Gastrocnemius medialis (tissue), 4 donors: Measurements from ENCODE around the gene GMCL1. TPM values are rescaled to one million over a fixed set of nuclear protein-coding genes. Genes with fewer than 3 reads are reported as not detected.

Source experiments
- ATAC-seq, 2 donors: fragments of 150-250 bp; one replicate each; pipeline ENCODE4 v1.9.1; 2016
- DNase-seq, 2 donors: peaks; one replicate each; pipeline ENCODE4 v3.0.0-alpha.2; 2019
- H3K27ac ChIP-seq, 4 donors: fragments of 200-600 bp; sonication (generic); 1 replicate in 1 of 4; 2 replicates in 3 of 4; pipeline ENCODE4 v1.5.1; 2016 to 2018; ENCODE audit warnings: mild to moderate bottlenecking in 2 of 4, moderate library complexity in 1 of 4
- H3K27me3 ChIP-seq, 3 donors: fragments of 200-600 bp; sonication (generic) in 2 of 3; 1 replicate in 1 of 3; 2 replicates in 2 of 3; pipeline versions ENCODE4 v1.5.1 to v1.6.0; 2016 to 2019; ENCODE audit warnings: mild to moderate bottlenecking in 1 of 3, moderate library complexity in 1 of 3
- H3K36me3 ChIP-seq, 2 donors: fragments of 200-600 bp; sonication (generic) in 1 of 2; one replicate each; pipeline ENCODE4 v1.5.1; 2017 to 2018
- H3K4me1 ChIP-seq, 2 donors: fragments of 200-600 bp; sonication (generic) in 1 of 2; one replicate each; pipeline ENCODE4 v1.5.1; 2016 to 2017; ENCODE audit warnings: mild to moderate bottlenecking in 2 of 2
- H3K4me3 ChIP-seq, 4 donors: fragments of 200-600 bp; sonication (generic) in 3 of 4; 1 replicate in 1 of 4; 2 replicates in 3 of 4; pipeline ENCODE4 v1.5.1; 2016 to 2019; ENCODE audit warnings: mild to moderate bottlenecking in 2 of 4
- H3K9me3 ChIP-seq, 3 donors: fragments of 200-600 bp; sonication (generic) in 2 of 3; 1 replicate in 1 of 3; 2 replicates in 2 of 3; pipeline ENCODE4 v1.5.1; 2016 to 2019
- CTCF ChIP-seq, 5 experiments: fragments of 450-650 bp in 3 of 5; fragments of 200-600 bp in 2 of 5; sonication (generic) in 2 of 5; IDR thresholded peaks in 4 of 5; conservative IDR thresholded peaks in 1 of 5; 1 replicate in 4 of 5; 2 replicates in 1 of 5; pipeline ENCODE4 v1.5.1; 2016 to 2019; ENCODE audit warnings: antibody characterized with exemption in 5 of 5, mild to moderate bottlenecking in 3 of 5, moderate library complexity in 3 of 5
- POLR2A ChIP-seq, 2 donors: fragments of 450-650 bp; IDR thresholded peaks; one replicate each; pipeline ENCODE4 v1.6.1; 2017; ENCODE audit warnings: antibody characterized with exemption in 2 of 2, mild to moderate bottlenecking in 2 of 2, moderate library complexity in 2 of 2
- in situ Hi-C, 4 donors: fragments of 200-750 bp; cut with MboI; loops; one replicate each; pipeline versions ENCODE4 v1.15.0 to v1.8.0; 2017; ENCODE audit warnings: low sequenced_read_pairs in 4 of 4
- intact Hi-C: fragments of 100-400 bp; cut with DNase I; formaldehyde crosslinking; loops from one replicate; pipeline ENCODE4 v1.15.1; 2023; ENCODE audit warnings: low total_unique reads
- total RNA-seq, 4 donors: library from RNA; depleted of rRNA; stranded (reverse); fragments of >200 nt; gene quantifications; one replicate each; pipeline versions ENCODE4 v1.1.0 to v1.2.3, GENCODE V29; 2016

The GMCL1 gene
- total RNA-seq, 4 donors from 2014 or later: 2.0 to 3.3 (median 3.3) TPM

GRCh38 chr2:69902213-69902922 is 72.9 kb downstream of the GMCL1 start:
- Histone ChIP-seq H3K9me3 (no peaks in the 10 kb centered on the region), H3K36me3 (peaks cover 0 to 79% of the 10 kb centered on the region in 2 donors)
- in situ Hi-C loops: loop anchor here in 3 of 4 donors (10.0 to 25.0 kb wide), 3 partner anchors 160 to 402 kb away; partner anchors contain the start of genes SNRPG (in 2 of the 3) and FAM136A (in 1 of the 3)

GRCh38 chr2:69907216-69907615 is 77.8 kb downstream of the GMCL1 start:
- H3K27ac ChIP-seq: no peak overlapping the region
- intact Hi-C loops: no loop called here
- peaks cover 0 to 68% of the 10 kb centered on the region in 2 donors for H3K36me3 ChIP-seq
- DNase-seq: no peak
- H3K4me3 ChIP-seq: no peak overlapping the region
- no peak for TF ChIP-seq POLR2A (IDR thresholded peaks at IDR 0.05)
- TF ChIP-seq CTCF (IDR thresholded peaks at IDR 0.05 in 4 of 5, conservative IDR thresholded peaks at IDR 0.05 in 1 of 5): no peak
- in situ Hi-C loops: loop anchor here in 3 of 4 donors (5.0 to 25.0 kb wide), 4 partner anchors 155 to 398 kb away; partner anchors contain the start of genes SNRPG (in 2 of the 3) and FAM136A (in 1 of the 3)
- H3K9me3 ChIP-seq: no peaks in the 10 kb centered on the region
- no peak for ATAC-seq
- H3K27me3 ChIP-seq: no peaks in the 10 kb centered on the region
- H3K4me1 ChIP-seq: peaks cover 0 to 6% of the 10 kb centered on the region in 2 donors

More at GRCh38 chr2:69902213-69902922, 72.9 kb downstream of the GMCL1 start:
- intact Hi-C loops: no loop called here
- Histone ChIP-seq H3K27ac (peak overlapping the region in 1 of 4 donors; percentile 23), H3K4me1 (no peaks in the 10 kb centered on the region), H3K27me3 (no peaks in the 10 kb centered on the region), H3K4me3 (no peak overlapping the region)
- no peak for ATAC-seq
- no peak for DNase-seq
- TF ChIP-seq POLR2A (IDR thresholded peaks at IDR 0.05) (no peak), CTCF (IDR thresholded peaks at IDR 0.05 in 4 of 5, conservative IDR thresholded peaks at IDR 0.05 in 1 of 5) (no peak)

DNA sequence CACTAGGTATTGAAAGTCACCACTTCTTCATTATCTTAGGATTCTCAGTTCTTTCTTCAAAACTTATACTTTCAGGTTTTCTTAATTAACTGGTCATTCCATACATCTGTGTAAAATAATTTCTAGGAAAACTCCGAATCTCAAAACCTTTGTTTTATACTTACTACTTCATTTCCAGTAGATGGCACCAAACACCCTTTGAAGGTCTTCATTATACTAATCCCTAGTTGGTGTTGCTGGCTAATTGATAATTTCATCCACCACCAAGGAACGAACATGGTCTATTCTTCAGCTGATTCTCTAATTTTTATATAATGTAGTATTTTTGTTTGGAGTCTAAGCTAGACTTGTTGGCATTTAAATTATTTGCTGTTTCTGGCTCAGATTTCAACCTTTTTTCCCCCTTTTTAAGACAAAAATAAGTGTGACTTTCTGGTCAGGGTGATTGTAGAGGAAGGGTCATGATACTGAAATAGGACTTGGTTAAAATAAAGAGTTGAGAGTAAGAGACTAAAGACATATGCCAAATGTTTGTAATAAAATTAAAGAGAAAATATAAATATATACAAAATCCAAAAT is 82.6 kb downstream of the GMCL1 start:
- peaks cover 0 to 31% of the 10 kb centered on the region in 2 donors for H3K36me3 ChIP-seq
- H3K27ac ChIP-seq: peak overlapping the region; percentile 92 to 99 (median 98)
- in situ Hi-C loops (loop anchor here in 3 of 4 donors (5.0 to 25.0 kb wide), 5 partner anchors 150 to 393 kb away; partner anchors contain the start of genes SNRPG (in 2 of the 3) and FAM136A (in 1 of the 3)), intact Hi-C loops (loop anchor here (2.0 to 10.0 kb wide), 3 partner anchors 167 to 391 kb away; partner anchors contain the start of genes ANXA4, FAM136A and TIA1)
- H3K9me3 ChIP-seq: no peaks in the 10 kb centered on the region
- H3K4me3 ChIP-seq: no peak overlapping the region
- no peak for ATAC-seq
- DNase-seq: no peak
- H3K4me1 ChIP-seq: peaks cover 23 to 30% of the 10 kb centered on the region in 2 donors
- peak; percentile 66 to 80 (median 71) for TF ChIP-seq CTCF (IDR thresholded peaks at IDR 0.05 in 4 of 5, conservative IDR thresholded peaks at IDR 0.05 in 1 of 5)
- TF ChIP-seq POLR2A (IDR thresholded peaks at IDR 0.05): no peak
- H3K27me3 ChIP-seq: no peaks in the 10 kb centered on the region

DNA sequence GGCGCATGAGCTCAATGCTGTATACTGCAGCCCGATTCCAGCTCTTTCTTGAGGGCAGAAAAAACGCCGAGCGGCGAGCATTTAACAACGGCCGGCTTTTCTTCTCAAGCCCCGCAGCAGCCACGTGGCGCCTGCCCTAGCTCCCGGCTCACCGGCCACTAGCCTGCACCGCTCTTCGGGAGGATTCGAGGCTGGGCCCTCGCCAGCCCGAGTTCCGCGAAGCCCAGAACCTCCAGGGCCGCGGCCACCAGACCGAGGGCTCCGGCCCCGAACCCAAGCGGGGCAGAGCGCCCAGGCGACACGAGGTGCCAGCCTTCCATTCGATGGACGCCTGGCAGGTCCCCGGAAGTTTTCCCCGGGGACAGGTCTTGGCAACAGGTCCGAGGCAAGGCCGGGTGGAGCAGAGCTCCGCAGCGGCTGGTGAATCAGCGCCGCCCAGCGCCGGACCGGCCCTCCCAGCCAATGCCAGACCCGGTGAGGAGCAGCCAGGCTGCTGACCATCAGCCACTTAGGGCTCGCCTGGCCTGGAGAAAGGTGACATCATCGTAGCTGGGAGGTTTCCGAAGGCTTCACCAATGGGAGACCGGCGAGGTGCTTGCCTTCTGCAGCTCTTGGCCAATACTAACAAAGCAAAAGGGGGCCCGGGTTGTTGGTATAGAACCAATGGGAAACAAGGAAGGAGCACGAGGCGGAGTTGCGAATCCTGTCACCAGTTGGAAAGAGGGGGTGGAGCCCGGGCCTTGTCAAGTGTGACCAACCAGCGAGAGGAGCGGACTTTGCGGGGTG is 84.9 kb downstream of the GMCL1 start:
- ATAC-seq (peak; percentile 89 to 92), DNase-seq (peak; percentile 100)
- peak overlapping the region; percentile 77 to 87 (median 84) for H3K4me3 ChIP-seq
- H3K36me3 ChIP-seq: peaks cover 0 to 11% of the 10 kb centered on the region in 2 donors
- H3K27me3 ChIP-seq: no peaks in the 10 kb centered on the region
- H3K27ac ChIP-seq: peak overlapping the region; percentile 96 to 99 (median 98)
- in situ Hi-C loops: loop anchor here in 3 of 4 donors (5.0 to 25.0 kb wide), 5 partner anchors 148 to 390 kb away; partner anchors contain the start of genes SNRPG (in 2 of the 3) and FAM136A (in 1 of the 3)
- H3K4me1 ChIP-seq: peaks cover 30 to 45% of the 10 kb centered on the region in 2 donors
- TF ChIP-seq POLR2A (IDR thresholded peaks at IDR 0.05) (peak; percentile 72 to 80), CTCF (IDR thresholded peaks at IDR 0.05 in 4 of 5, conservative IDR thresholded peaks at IDR 0.05 in 1 of 5) (peak in 2 of 5 experiments; percentile 10 to 15)
- no peaks in the 10 kb centered on the region for H3K9me3 ChIP-seq
- intact Hi-C loops: loop anchor here (1.0 to 10.0 kb wide), 6 partner anchors 156 to 378 kb away; partner anchors contain the start of genes ANXA4, C2orf42 and SNRPG
